Urinary bladder (tissue), 4 donors: ENCODE measurements around the gene TCEA2. TPM values are rescaled to one million over a fixed set of nuclear protein-coding genes. Genes with fewer than 3 reads are reported as not detected.

Experiments used
- DNase-seq: peaks from one replicate; pipeline ENCODE4 v3.0.0-alpha.2; 2015; ENCODE audit errors: extremely low spot score
- H3K27ac ChIP-seq: one replicate; pipeline ENCODE4 v1.5.1; 2013; ENCODE audit warnings: low read depth, mild to moderate bottlenecking, moderate library complexity
- H3K36me3 ChIP-seq: one replicate; pipeline ENCODE4 v1.6.1; 2013; ENCODE audit warnings: mild to moderate bottlenecking, moderate library complexity; ENCODE audit not compliant: insufficient read depth
- H3K4me1 ChIP-seq: one replicate; pipeline ENCODE4 v1.6.1; 2013; ENCODE audit warnings: mild to moderate bottlenecking, moderate library complexity; ENCODE audit not compliant: insufficient read depth
- H3K4me3 ChIP-seq: one replicate; pipeline ENCODE4 v1.5.1; 2013; ENCODE audit warnings: low read depth, low read length
- WGBS: extraction: QIAGEN DNeasy Blood & Tissue Kit; methylation state at CpG from one replicate; pipeline ENCODE4 v1.1.7; 2013; 5-methylcytosine and 5-hydroxymethylcytosine counted together
- polyA plus RNA-seq: library from polyadenylated mRNA; stranded (reverse); fragments of 200-250 nt; gene quantifications from one replicate; pipeline ENCODE4 v1.2.3, GENCODE V29; 2013
- total RNA-seq: library from RNA; depleted of rRNA; stranded (reverse); fragments of >200 nt; gene quantifications from one replicate; pipeline ENCODE4 v1.2.3, GENCODE V29; 2014
- donor health status: healthy with polysubstance abuse.
- donor health status: healthy.

TCEA2 gene
- total RNA-seq (18.2 TPM), polyA plus RNA-seq (69.0 TPM)

DNA sequence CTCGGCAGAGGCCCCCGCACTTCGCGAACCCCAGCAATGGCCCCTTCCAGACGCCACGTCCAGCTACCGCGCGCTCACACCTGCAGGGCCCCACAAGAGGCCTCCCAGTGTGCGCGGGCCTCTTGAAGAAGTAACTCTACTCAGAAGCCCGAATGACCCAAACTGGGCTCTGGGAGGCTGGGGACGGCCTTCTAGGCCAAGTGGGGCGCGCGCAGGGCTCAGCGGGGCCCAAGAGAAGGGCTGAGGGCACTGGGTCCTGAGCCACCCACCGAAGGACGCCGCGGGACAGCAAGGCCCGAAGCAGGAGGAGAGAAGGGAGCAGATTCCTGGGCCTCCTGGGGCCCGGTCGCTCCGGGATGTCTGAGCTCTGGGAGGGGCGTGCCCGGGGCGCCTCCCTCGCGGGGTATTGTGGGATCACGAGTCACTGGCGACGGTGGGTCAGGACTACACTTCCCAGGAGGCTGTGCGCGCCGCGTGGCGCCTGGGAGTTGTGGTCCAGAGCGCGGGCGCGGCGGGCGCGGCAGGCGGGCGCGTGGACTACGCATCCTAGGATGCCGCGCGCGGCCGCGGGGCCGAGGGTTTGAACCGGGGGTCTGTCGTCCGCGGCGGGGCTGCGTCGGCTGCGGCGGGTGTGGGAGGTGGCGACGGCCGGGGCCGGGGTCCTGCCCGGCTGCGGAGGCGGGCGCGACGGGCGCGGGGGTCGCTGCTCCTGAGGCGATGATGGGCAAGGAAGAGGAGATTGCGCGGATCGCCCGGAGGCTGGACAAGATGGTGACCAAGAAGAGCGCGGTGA is at the start of gene TCEA2:
Gene TCEA2 (plus strand): TSS at position 603 of the 793 bp plus-strand sequence. CDS start 115 bp downstream, at position 718.
- peak; percentile 88 for DNase-seq
- Histone ChIP-seq H3K36me3 (no peaks in the 10 kb centered on the region), H3K4me3 (peak within 1 kb of the TSS; percentile 84), H3K4me1 (no peaks in the 10 kb centered on the region), H3K27ac (peak within 1 kb of the TSS; percentile 48)
- WGBS, result 4% methylated on average over 85 of the region's 85 CpGs

DNA sequence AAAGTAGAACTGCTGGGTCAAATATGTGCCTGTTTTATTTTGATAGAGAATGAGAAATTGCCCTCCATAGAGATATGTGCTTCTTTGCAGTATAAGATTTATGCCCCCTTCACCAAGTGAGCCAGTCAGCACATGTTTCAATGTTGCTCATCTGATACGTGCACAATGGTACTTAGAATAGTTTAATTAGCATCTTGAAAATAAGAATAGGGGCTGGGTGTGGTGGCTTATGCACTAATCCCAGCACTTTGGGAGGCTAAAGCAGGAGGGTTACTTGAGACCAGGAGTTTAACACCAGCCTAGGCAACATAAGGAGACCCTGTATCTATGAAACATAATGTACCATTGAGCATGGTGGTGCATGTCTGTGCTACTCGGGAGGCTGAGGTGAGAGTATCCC is 47.4 kb upstream of the TCEA2 start:
- no peak for DNase-seq
- WGBS, result 79% methylated on average over 2 of the region's 2 CpGs
- H3K4me3 ChIP-seq, result no peak overlapping the region
- H3K36me3 ChIP-seq, result peaks cover 5% of the 10 kb centered on the region
- no peak overlapping the region for H3K27ac ChIP-seq
- H3K4me1 ChIP-seq, result no peaks in the 10 kb centered on the region

DNA sequence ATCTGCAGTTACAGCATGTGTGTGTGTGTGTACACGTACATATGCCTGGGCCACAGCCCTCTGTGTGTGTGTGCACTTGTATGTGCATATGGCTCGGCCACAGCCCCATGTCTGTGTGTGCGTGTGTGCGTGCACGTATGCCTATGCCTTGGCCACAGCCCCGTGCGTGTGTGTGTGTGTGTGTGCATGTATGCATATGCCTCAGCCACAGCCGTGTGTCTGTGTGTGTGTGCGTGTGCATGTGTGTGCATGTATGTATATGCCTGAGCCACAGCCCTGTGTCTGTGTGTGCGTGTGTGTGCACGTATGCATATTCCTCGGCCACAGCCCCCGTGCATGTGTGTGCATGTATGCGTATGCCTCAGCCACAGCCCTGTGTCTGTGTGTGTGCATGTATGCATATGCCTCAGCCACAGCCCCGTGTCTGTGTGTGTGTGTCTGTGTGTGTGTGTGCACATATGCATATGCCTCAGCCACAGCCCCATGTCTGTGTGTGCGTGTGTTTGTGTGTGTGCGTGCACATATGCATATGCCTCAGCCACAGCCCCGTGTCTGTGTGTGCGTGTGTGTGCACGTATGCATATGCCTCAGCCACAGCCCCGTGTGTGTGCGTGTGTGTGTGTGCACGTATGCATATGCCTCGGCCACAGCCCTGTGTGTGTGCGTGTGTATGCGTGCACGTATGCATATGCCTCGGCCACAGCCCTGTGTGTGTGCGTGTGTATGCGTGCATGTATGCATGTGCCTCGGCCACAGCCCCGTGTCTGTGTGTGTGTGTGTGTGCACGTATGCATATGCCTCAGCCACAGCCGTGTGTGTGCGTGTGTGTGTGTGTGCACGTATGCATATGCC is 41.6 kb upstream of the TCEA2 start:
- no peak overlapping the region for H3K27ac ChIP-seq
- H3K36me3 ChIP-seq, result peaks cover 3% of the 10 kb centered on the region
- no peak for DNase-seq
- H3K4me1 ChIP-seq, result no peaks in the 10 kb centered on the region
- H3K4me3 ChIP-seq, result no peak overlapping the region
- WGBS, result 95% methylated on average over 36 of the region's 36 CpGs

DNA sequence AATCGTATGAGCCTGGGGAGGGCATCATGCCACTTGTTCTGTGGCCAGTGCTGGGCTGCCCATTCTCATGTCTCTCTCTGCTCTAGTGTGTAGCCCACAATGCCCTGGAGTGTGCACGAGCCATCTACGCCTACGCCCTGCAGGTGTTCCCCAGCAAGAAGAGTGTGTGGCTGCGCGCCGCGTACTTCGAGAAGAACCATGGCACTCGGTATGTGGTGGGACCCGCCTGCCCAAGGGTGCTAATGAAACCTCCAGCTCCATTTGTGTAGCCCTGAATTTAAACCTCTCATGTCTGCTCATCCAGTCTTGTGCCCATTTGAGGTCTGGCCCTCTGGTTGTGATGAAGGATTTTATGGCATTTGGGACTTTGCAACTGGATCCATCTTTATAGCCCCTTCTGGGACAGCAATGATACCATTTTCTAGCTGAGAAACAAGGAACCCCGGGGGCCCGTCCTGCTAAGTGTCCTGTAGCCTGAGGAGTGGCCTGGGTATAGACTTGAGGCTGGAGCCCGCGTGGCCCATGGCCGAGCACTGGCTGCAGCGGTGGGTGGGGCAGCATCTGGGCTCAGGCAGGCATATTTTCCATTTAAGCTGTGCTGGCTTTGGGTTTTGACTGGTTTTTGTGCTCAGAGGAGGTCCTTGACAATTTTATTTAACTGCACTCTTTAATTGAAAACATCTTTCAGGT is 40.2 kb upstream of the TCEA2 start:
- Histone ChIP-seq H3K27ac (no peak overlapping the region), H3K36me3 (peaks cover 3% of the 10 kb centered on the region), H3K4me3 (no peak overlapping the region), H3K4me1 (no peaks in the 10 kb centered on the region)
- whole genome bisulfite sequencing, result 88% methylated on average over 17 of the region's 17 CpGs
- DNase-seq, result no peak

DNA sequence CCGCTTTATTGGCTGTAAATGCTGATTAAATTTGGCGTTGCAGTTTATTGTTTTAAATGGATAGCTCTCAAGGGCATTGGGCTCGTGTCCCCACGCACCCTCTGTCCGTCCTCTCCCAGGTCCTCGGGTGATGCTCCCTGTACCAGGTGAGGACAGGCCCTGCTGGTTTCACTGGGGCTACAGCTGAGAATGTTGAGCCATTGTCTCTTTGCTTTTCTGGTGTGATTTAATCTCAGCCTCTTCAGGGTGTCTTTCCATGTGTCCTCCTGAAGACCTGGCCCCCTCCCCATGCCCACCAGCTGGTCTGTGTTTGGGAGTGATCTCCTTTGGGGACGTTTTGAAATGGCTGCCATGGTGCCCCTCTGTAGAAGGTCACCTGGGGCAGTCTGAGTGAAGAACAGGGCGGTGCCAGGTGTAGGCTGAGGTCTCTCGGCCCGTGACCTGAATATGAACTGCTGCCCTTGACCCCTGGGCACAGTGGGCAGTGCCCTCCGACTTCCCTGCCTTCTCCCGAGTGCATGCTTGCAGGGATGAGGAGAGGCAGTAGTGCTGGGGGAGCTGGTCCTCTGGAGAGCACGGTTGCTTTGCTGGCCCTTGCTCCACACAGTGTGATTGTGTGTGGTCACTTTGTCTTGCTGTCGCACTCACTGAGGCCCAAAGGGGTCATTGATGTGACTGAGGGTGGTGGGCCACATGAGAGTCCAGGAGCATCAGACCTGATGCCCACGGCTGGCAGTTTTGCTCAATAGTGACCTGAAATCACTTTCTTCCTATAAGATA is 39.4 kb upstream of the TCEA2 start:
- DNase-seq, result no peak
- Histone ChIP-seq H3K4me3 (no peak overlapping the region), H3K4me1 (no peaks in the 10 kb centered on the region), H3K36me3 (peaks cover 7% of the 10 kb centered on the region), H3K27ac (no peak overlapping the region)
- WGBS, result 76% methylated on average over 15 of the region's 15 CpGs

DNA sequence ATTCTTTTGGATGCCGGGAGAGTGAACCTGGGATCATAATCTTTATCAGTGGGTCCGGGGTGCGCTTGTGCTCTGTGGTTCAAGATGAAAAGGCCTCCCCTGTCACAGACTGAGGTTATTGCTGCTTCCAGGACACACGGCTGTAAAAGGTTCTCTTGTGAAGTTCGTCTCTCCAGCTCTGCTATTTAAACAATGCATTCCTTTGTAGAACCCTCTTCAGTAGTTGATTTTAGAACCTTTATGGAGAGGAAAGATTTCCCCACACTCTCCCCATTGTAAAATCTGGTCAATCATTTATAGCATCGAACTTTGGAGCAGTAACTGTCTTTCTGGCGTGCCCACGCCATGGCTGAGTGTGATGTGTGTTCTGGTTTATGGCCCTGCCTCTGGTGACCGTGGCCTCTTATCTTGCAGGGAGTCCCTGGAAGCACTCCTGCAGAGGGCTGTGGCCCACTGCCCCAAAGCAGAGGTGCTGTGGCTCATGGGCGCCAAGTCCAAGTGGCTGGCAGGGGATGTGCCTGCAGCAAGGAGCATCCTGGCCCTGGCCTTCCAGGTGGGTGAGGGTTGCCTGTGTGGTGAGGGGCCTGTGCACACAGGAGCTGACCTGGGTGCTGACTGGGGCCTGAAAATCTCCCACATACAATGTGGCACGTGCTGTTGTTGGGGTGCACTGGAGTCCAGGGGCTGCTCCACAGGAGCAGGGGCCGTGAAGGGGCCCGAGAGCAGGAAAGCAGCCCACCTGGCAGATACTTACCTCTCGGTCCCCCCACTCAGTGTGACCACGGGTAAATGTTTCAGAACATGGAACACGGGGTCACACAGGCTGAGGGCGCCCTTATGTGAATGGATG is 38.6 kb upstream of the TCEA2 start:
- WGBS, result 85% methylated on average over 17 of the region's 17 CpGs
- no peak overlapping the region for H3K4me3 ChIP-seq
- H3K27ac ChIP-seq, result no peak overlapping the region
- peaks cover 7% of the 10 kb centered on the region for H3K36me3 ChIP-seq
- DNase-seq, result no peak
- no peaks in the 10 kb centered on the region for H3K4me1 ChIP-seq

DNA sequence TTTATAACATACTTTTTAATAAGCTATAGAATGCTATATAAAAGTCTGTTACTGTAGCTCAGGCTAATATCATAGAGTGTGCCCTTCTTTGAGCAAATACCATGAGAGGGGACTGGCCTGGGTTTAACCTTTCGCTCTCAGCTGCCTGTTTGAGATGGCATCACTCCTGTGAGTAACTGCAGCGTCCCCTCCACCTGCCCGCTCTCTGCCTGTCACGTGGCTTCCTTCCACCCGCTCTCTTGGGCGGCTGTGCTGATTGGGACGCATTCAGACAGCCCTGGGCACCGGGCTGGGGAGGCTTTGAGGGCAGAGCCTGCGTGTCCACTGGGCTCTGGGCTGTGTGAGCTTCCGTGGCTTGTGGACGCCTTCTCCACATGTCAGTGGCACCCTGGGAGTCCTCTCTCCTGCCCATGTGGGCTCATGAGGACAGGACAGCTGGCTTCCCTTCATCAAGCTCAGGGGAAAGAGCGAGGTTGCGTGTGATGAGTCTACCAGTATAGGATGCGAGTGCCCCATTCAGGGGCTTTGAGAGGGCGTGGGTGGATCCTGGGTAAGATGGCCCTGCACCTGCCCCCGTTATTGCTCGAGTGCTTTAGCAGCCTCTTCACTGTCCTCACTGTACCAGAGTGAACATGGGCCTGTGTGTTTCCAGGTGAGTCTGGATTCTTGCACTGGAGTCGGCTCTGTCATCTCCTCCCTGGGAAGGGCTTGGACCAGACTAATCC is 37.7 kb upstream of the TCEA2 start:
- 94% methylated on average over 18 of the region's 18 CpGs for WGBS
- no peak for DNase-seq
- Histone ChIP-seq H3K4me1 (no peaks in the 10 kb centered on the region), H3K4me3 (no peak overlapping the region), H3K27ac (no peak overlapping the region), H3K36me3 (peaks cover 7% of the 10 kb centered on the region)

DNA sequence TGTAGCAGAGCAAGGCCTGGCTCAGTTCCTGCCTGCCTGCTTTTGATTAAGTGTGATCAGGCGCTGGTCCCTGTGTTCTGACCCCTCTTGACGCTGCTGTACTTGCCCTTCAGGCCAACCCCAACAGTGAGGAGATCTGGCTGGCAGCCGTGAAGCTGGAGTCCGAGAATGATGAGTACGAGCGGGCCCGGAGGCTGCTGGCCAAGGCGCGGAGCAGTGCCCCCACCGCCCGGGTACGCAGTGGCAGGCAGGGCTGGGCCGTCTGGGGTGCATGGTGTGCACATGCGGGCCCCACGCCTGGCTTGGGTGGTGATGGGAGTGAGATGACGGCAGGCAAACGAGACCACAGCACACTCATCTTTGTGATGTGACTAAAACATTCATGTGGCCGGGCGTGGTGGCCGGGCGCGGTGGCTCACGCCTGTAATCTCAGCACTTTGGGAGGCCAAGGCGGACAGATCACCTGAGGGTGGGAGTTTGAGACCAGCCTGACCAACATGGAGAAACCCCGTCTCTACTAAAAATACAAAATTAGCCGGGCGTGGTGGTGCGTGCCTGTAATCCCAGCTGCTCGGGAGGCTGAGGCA is 37.1 kb upstream of the TCEA2 start:
- H3K36me3 ChIP-seq, result peaks cover 7% of the 10 kb centered on the region
- DNase-seq, result no peak

DNA sequence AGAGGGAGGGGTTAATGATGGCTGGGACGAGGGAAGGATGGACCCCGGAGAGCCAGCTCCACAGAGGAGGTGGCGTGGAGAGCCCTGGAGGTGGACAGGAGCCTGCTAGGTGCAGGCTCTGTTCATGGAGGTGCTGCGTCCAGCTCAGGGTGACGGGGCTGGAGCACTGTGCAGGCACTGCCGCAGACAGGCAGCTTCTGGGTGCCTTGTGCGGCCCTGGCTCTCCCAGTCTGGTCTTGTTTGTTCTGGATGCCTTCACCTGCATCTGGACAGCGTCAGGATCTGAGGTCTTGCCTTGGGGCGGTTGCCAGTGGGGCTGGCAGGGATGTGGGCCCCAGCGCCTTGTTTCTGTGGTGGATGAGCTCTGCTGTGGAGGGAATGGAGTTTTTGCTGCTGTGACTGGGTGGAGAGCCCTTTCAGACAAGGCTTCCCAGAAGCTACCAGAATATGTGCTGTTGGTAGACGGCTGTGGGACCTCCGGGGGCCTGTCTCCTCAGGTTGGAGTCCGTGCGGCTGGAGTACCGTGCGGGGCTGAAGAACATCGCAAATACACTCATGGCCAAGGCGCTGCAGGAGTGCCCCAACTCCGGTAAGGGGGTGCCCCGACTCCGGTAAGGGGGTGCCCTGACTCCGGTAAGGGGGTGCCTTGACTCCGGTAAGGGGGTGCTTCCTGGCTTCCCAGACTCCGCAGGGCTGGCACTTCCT is 34.9 kb upstream of the TCEA2 start:
- H3K36me3 ChIP-seq, result peaks cover 11% of the 10 kb centered on the region
- H3K4me1 ChIP-seq, result no peaks in the 10 kb centered on the region
- no peak overlapping the region for H3K27ac ChIP-seq
- WGBS, result 82% methylated on average over 24 of the region's 24 CpGs
- no peak overlapping the region for H3K4me3 ChIP-seq
- no peak for DNase-seq

More for the DNA sequence above, 37.1 kb upstream of the TCEA2 start:
- WGBS, result 94% methylated on average over 29 of the region's 29 CpGs
- H3K27ac ChIP-seq, result no peak overlapping the region
- no peak overlapping the region for H3K4me3 ChIP-seq
- no peaks in the 10 kb centered on the region for H3K4me1 ChIP-seq

DNA sequence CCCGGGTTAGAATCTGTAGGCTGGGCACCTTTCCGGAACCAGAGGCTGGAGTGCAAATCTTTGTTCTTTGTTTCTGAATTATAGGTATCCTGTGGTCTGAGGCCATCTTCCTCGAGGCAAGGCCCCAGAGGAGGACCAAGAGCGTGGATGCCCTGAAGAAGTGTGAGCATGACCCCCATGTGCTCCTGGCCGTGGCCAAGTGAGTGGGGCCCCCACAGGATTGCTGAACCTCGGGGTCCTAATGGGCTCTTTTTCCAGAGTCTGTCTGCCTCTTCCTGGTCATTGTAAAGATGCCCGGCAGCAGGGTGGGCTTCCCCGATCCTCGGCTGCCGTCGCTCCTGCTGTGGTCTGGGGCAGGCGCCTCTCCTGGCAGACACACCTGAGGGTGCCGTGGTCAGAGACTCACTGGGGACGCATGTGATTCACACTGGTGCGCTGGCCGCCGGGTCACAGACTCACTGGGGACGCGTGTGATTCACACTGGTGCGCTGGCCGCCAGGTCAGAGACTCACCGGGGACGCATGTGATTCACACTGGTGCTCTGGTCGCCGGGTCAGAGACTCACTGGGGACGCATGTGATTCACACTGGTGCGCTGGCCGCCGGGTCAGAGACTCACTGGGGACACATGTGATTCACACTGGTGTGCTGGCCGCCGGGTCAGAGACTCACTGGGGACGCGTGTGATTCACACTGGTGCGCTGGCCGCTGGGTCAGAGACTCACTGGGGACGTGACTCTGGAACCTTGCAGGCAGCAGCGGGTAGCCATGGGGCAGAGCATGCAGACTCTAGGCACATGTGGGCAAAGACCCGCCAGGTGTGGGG is 33.5 kb upstream of the TCEA2 start:
- H3K27ac ChIP-seq, result no peak overlapping the region

More for the DNA sequence above, 33.5 kb upstream of the TCEA2 start:
- Histone ChIP-seq H3K4me1 (no peaks in the 10 kb centered on the region), H3K4me3 (no peak overlapping the region), H3K36me3 (peaks cover 8% of the 10 kb centered on the region)
- DNase-seq, result no peak
- 95% methylated on average over 38 of the region's 38 CpGs for WGBS
